ENCODE results near the gene LPCAT2. TPM values are rescaled to one million over a fixed set of nuclear protein-coding genes. Genes with fewer than 3 reads are reported as not detected.

The LPCAT2 gene
- total and polyA plus RNA-seq, 2 donors (not counting 1 experiment from before 2014, with no cell fraction given) = 0.15 to 0.59 TPM

GRCh38 chr16:55576384-55576783, 67.5 kb downstream of the LPCAT2 start:
- Mint-ChIP-seq H3K9me3 (ENCODE audit: insufficient read depth) (no peaks in the 10 kb centered on the region), H3K27me3 (no peaks in the 10 kb centered on the region), H3K27ac (no peak overlapping the region), H3K4me1 (peaks cover 2% of the 10 kb centered on the region), H3K4me3 (no peak overlapping the region)
- no peaks in the 10 kb centered on the region for H3K79me2 ChIP-seq (ENCODE audit: control insufficient read depth, insufficient read depth, low read length)
- ATAC-seq (ENCODE audit: low read depth) = no peak
- no peak overlapping the region for H2AFZ ChIP-seq (ENCODE audit: insufficient read depth, low read depth, low read length, poor library complexity, severe bottlenecking)
- H3K4me2 ChIP-seq (replicated peaks; ENCODE audit: low read depth, low read length, poor library complexity, severe bottlenecking) = no peak overlapping the region
- DNase-seq = no peak
- TF ChIP-seq, protein P1, sequence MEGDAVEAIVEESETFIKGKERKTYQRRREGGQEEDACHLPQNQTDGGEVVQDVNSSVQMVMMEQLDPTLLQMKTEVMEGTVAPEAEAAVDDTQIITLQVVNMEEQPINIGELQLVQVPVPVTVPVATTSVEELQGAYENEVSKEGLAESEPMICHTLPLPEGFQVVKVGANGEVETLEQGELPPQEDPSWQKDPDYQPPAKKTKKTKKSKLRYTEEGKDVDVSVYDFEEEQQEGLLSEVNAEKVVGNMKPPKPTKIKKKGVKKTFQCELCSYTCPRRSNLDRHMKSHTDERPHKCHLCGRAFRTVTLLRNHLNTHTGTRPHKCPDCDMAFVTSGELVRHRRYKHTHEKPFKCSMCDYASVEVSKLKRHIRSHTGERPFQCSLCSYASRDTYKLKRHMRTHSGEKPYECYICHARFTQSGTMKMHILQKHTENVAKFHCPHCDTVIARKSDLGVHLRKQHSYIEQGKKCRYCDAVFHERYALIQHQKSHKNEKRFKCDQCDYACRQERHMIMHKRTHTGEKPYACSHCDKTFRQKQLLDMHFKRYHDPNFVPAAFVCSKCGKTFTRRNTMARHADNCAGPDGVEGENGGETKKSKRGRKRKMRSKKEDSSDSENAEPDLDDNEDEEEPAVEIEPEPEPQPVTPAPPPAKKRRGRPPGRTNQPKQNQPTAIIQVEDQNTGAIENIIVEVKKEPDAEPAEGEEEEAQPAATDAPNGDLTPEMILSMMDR (IDR thresholded peaks at IDR 0.05) = no peak
- TF ChIP-seq EZH2 (IDR thresholded peaks at IDR 0.05; ENCODE audit: borderline replicate concordance, insufficient read depth, low read depth, low read length, poor library complexity, severe bottlenecking) = no peak
- no peak overlapping the region for H3K4me3 ChIP-seq (ENCODE audit: control extremely low read depth in 1 of 5, extremely low read depth in 1 of 5, insufficient read depth in 1 of 5, low read depth in 2 of 5, low read length in 4 of 5)
- no peaks in the 10 kb centered on the region for H4K20me1 ChIP-seq (ENCODE audit: control insufficient read depth, insufficient read depth, low read length, poor library complexity, severe bottlenecking)
- H3K27me3 ChIP-seq (replicated peaks in 1 of 4; ENCODE audit: control extremely low read depth in 1 of 4, control insufficient read depth in 3 of 4, insufficient read depth in 4 of 4, low read length in 3 of 4) = no peaks in the 10 kb centered on the region
- ChIA-PET POLR2A (no interaction called here), CTCF (no interaction called here)
- H3K9ac ChIP-seq (ENCODE audit: low read length) = no peak overlapping the region
- H3K4me1 ChIP-seq (ENCODE audit: control insufficient read depth in 2 of 2, insufficient read depth in 2 of 2, low read length in 2 of 2) = no peaks in the 10 kb centered on the region
- intact Hi-C loops (cut with micrococcal nuclease) = no loop called here
- H3K27ac ChIP-seq (ENCODE audit: low read length in 2 of 2) = no peak overlapping the region
- 100% methylated on average over 1 of the region's 2 CpGs for WGBS (ENCODE audit: insufficient coverage)
- H3K9me3 ChIP-seq (ENCODE audit: control extremely low read depth in 1 of 3, control insufficient read depth in 2 of 3, insufficient read depth in 1 of 3, low read length in 2 of 3) = no peaks in the 10 kb centered on the region
- H3K36me3 ChIP-seq (replicated peaks in 1 of 2; ENCODE audit: control extremely low read depth in 1 of 2, control insufficient read depth in 1 of 2, extremely low read depth in 1 of 2, insufficient read depth in 2 of 2, low read length in 1 of 2) = no peaks in the 10 kb centered on the region

GRCh38 chr16:55577887-55578286, 69.0 kb downstream of the LPCAT2 start:
- H3K4me1 ChIP-seq (ENCODE audit: control insufficient read depth in 2 of 2, insufficient read depth in 2 of 2, low read length in 2 of 2) = no peaks in the 10 kb centered on the region
- H3K27me3 ChIP-seq (replicated peaks in 1 of 4; ENCODE audit: control extremely low read depth in 1 of 4, control insufficient read depth in 3 of 4, insufficient read depth in 4 of 4, low read length in 3 of 4) = no peaks in the 10 kb centered on the region
- H3K27me3 Mint-ChIP-seq = no peaks in the 10 kb centered on the region
- H3K4me3 ChIP-seq (ENCODE audit: control extremely low read depth in 1 of 5, extremely low read depth in 1 of 5, insufficient read depth in 1 of 5, low read depth in 2 of 5, low read length in 4 of 5) = no peak overlapping the region
- ChIA-PET POLR2A (no interaction called here), CTCF (no interaction called here)
- no peaks in the 10 kb centered on the region for H3K9me3 Mint-ChIP-seq (ENCODE audit: insufficient read depth)
- no peaks in the 10 kb centered on the region for H4K20me1 ChIP-seq (ENCODE audit: control insufficient read depth, insufficient read depth, low read length, poor library complexity, severe bottlenecking)
- DNase-seq (no peak), ATAC-seq (ENCODE audit: low read depth) (no peak)
- no peak overlapping the region for H3K4me2 ChIP-seq (replicated peaks; ENCODE audit: low read depth, low read length, poor library complexity, severe bottlenecking)
- no peaks in the 10 kb centered on the region for H3K36me3 ChIP-seq (replicated peaks in 1 of 2; ENCODE audit: control extremely low read depth in 1 of 2, control insufficient read depth in 1 of 2, extremely low read depth in 1 of 2, insufficient read depth in 2 of 2, low read length in 1 of 2)
- H3K27ac ChIP-seq (ENCODE audit: low read length in 2 of 2) = no peak overlapping the region
- no peak for TF ChIP-seq EZH2 (IDR thresholded peaks at IDR 0.05; ENCODE audit: borderline replicate concordance, insufficient read depth, low read depth, low read length, poor library complexity, severe bottlenecking)
- TF ChIP-seq, protein P1 (IDR thresholded peaks at IDR 0.05) = no peak
- intact Hi-C loops (cut with micrococcal nuclease) = no loop called here
- no peaks in the 10 kb centered on the region for H3K79me2 ChIP-seq (ENCODE audit: control insufficient read depth, insufficient read depth, low read length)
- no peak overlapping the region for H3K4me3 Mint-ChIP-seq
- H3K9ac ChIP-seq (ENCODE audit: low read length) = no peak overlapping the region
- H3K9me3 ChIP-seq (ENCODE audit: control extremely low read depth in 1 of 3, control insufficient read depth in 2 of 3, insufficient read depth in 1 of 3, low read length in 2 of 3) = no peaks in the 10 kb centered on the region
- H3K27ac Mint-ChIP-seq = no peak overlapping the region
- no peak overlapping the region for H2AFZ ChIP-seq (ENCODE audit: insufficient read depth, low read depth, low read length, poor library complexity, severe bottlenecking)
- WGBS (ENCODE audit: insufficient coverage) = 78% methylated on average over 3 of the region's 3 CpGs
- H3K4me1 Mint-ChIP-seq = peaks cover 2% of the 10 kb centered on the region

Measured in B cell (primary cell).